HCT116 (cell line): ENCODE measurements around the gene CD74. TPM values are rescaled to one million over a fixed set of nuclear protein-coding genes. Genes with fewer than 3 reads are reported as not detected.

Experiments
- ATAC-seq: fragments of 200-7000 bp; cut with Tn5 transposase; 2 replicates; pipeline ENCODE4 v1.9.1; 2020; ENCODE audit warnings: mild to moderate bottlenecking, moderate library complexity
- BruUV-seq: library from RNA; stranded (reverse); fragments of 400-500 nt; replicated peaks from 2 replicates; lab custom pipeline; 2021; lab: Mats Ljungman, UMichigan
- CTCF ChIA-PET: fragments of 300-600 bp; sonication (Branson Sonifier 250); formaldehyde crosslinking; loops from one replicate; lab custom pipeline; 2021; ENCODE audit warnings: antibody characterized with exemption; lab: Charles Lee
- POLR2A ChIA-PET: fragments of 300-600, 350-600 bp; sonication (Branson Sonifier 250); formaldehyde crosslinking; loops from one replicate; lab custom pipeline; 2021; ENCODE audit warnings: antibody characterized with exemption; lab: Charles Lee
- RAD21 ChIA-PET, 2 experiments: fragments of 300-600 bp; sonication (Branson Sonifier 250); formaldehyde crosslinking; loops; one replicate each; lab custom pipeline; 2023; ENCODE audit warnings: low total read pairs in 2 of 2; ENCODE audit not compliant: uncharacterized antibody in 2 of 2, unreplicated experiment in 2 of 2, low non-redundant PET in 1 of 2; lab: Charles Lee
- DNase-seq: peaks from one replicate; pipeline ENCODE4 v3.0.0-alpha.2; 2010; ENCODE audit warnings: low read depth, low spot score
- H2AFZ ChIP-seq: fragments of 200-600 bp; shearing (Covaris generic), sonication (generic); 2 replicates; pipeline ENCODE4 v1.6.1; 2017; ENCODE audit warnings: low read depth, mixed run types, mixed read lengths, antibody characterized with exemption, low read length; ENCODE audit not compliant: poor library complexity, severe bottlenecking
- H3K27ac ChIP-seq: 2 replicates; pipeline ENCODE4 v1.5.1; 2012; ENCODE audit warnings: low read depth, low read length
- H3K27me3 ChIP-seq: fragments of 200-600 bp; sonication (generic); 2 replicates; pipeline ENCODE4 v1.6.1; 2016; ENCODE audit warnings: mixed run types, low read length, mixed read lengths; ENCODE audit not compliant: insufficient read depth
- H3K36me3 ChIP-seq, 2 experiments: fragments of 200-500 bp in 1 of 2; fragments of 200-600 bp in 1 of 2; sonication (Bioruptor generic) in 1 of 2; sonication (generic) in 1 of 2; 2 replicates each; pipeline versions ENCODE4 v1.5.1 to v1.6.1; 2014 to 2016; ENCODE audit warnings: low read length in 2 of 2, inconsistent platforms in 1 of 2, mixed read lengths in 1 of 2, mixed run types in 1 of 2; ENCODE audit not compliant: insufficient read depth in 2 of 2, control insufficient read depth in 1 of 2
- H3K4me1 ChIP-seq, 2 experiments: fragments of 200-600 bp in 1 of 2; sonication (generic) in 1 of 2; 2 replicates each; pipeline versions ENCODE4 v1.5.1 to v1.6.1; 2012 to 2017; ENCODE audit warnings: low read length in 2 of 2, inconsistent platforms in 1 of 2, mild to moderate bottlenecking in 1 of 2, mixed read lengths in 1 of 2, mixed run types in 1 of 2, moderate library complexity in 1 of 2; ENCODE audit not compliant: insufficient read depth in 2 of 2, control insufficient read depth in 1 of 2
- H3K4me2 ChIP-seq: fragments of 200-600 bp; sonication (generic); 2 replicates; pipeline ENCODE4 v1.6.1; 2017; ENCODE audit warnings: mixed run types, low read length, mixed read lengths
- H3K4me3 ChIP-seq, 2 experiments: fragments of 200-600 bp in 1 of 2; sonication (generic) in 1 of 2; replicated peaks in 1 of 2; 2 replicates each; pipeline ENCODE4 v1.5.1; 2011 to 2016; ENCODE audit warnings: low read length in 2 of 2, control low read depth in 1 of 2, low read depth in 1 of 2, mild to moderate bottlenecking in 1 of 2, mixed read lengths in 1 of 2, mixed run types in 1 of 2
- H3K79me2 ChIP-seq: fragments of 200-600 bp; sonication (generic); 2 replicates; pipeline ENCODE4 v1.6.1; 2017; ENCODE audit warnings: mild to moderate bottlenecking, mixed run types, low read length, moderate library complexity, mixed read lengths; ENCODE audit not compliant: insufficient read depth
- H3K9ac ChIP-seq: fragments of 200-600 bp; sonication (generic); 2 replicates; pipeline ENCODE4 v1.6.1; 2016; ENCODE audit warnings: low read length, mixed read lengths
- H3K9me2 ChIP-seq: fragments of 200-600 bp; sonication (generic), shearing (Covaris generic); 2 replicates; pipeline ENCODE4 v1.6.1; 2017; ENCODE audit warnings: mixed run types, mild to moderate bottlenecking, moderate library complexity; ENCODE audit not compliant: insufficient read depth
- H3K9me3 ChIP-seq, 2 experiments: fragments of 200-500 bp in 1 of 2; fragments of 200-600 bp in 1 of 2; sonication (Bioruptor generic) in 1 of 2; sonication (generic) in 1 of 2; 2 replicates each; pipeline ENCODE4 v1.6.1; 2014 to 2017; ENCODE audit warnings: low read length in 2 of 2, mixed read lengths in 2 of 2, inconsistent platforms in 1 of 2, low read depth in 1 of 2, mild to moderate bottlenecking in 1 of 2, mixed run types in 1 of 2, moderate library complexity in 1 of 2; ENCODE audit not compliant: control insufficient read depth in 1 of 2, insufficient read depth in 1 of 2
- H4K20me1 ChIP-seq: fragments of 200-600 bp; sonication (generic), shearing (Covaris generic); 2 replicates; pipeline ENCODE4 v1.6.1; 2017; ENCODE audit warnings: mixed run types, mild to moderate bottlenecking, moderate library complexity; ENCODE audit not compliant: insufficient read depth
- EGR1 ChIP-seq: IDR thresholded peaks from 2 replicates; pipeline ENCODE4 v1.6.1; 2012; ENCODE audit warnings: low read depth
- EZH2phosphoT487 ChIP-seq: fragments of 200-600 bp; IDR thresholded peaks from 2 replicates; pipeline ENCODE4 v1.6.1; 2018; ENCODE audit warnings: antibody characterized with exemption, borderline replicate concordance
- FOSL1 ChIP-seq: IDR thresholded peaks from 2 replicates; pipeline ENCODE4 v1.6.1; 2012; ENCODE audit warnings: low read depth
- POLR2A ChIP-seq: IDR thresholded peaks from 2 replicates; pipeline ENCODE4 v1.7.0; 2011; ENCODE audit warnings: borderline replicate concordance; ENCODE audit not compliant: insufficient read depth, insufficient read length; ENCODE audit errors: extremely low read depth
- POLR2AphosphoS5 ChIP-seq: IDR thresholded peaks from 2 replicates; pipeline ENCODE4 v1.6.1; 2011; ENCODE audit warnings: mild to moderate bottlenecking, low read depth, low read length, moderate library complexity
- RAD21 ChIP-seq: IDR thresholded peaks from 2 replicates; pipeline ENCODE4 v1.6.1; 2012; ENCODE audit warnings: low read depth, mild to moderate bottlenecking
- REST ChIP-seq: IDR thresholded peaks from 2 replicates; pipeline ENCODE4 v1.6.1; 2012; ENCODE audit warnings: low read depth
- SIN3A ChIP-seq: IDR thresholded peaks from 2 replicates; pipeline ENCODE4 v1.6.1; 2012; ENCODE audit warnings: low read depth
- SP1 ChIP-seq: IDR thresholded peaks from 2 replicates; pipeline ENCODE4 v1.6.1; 2012; ENCODE audit warnings: low read depth
- TCF7L2 ChIP-seq: IDR thresholded peaks from 2 replicates; pipeline ENCODE4 v1.7.0; 2011; ENCODE audit warnings: borderline replicate concordance, inconsistent platforms; ENCODE audit not compliant: insufficient read depth, insufficient read length; ENCODE audit errors: extremely low read depth
- YY1 ChIP-seq: IDR thresholded peaks from 2 replicates; pipeline ENCODE4 v1.6.1; 2011; ENCODE audit warnings: low read length, low read depth, moderate library complexity, mild to moderate bottlenecking; ENCODE audit not compliant: insufficient replicate concordance; ENCODE audit errors: extremely low read depth
- ZFX ChIP-seq: fragments of 450-650 bp; IDR thresholded peaks from 2 replicates; pipeline ENCODE4 v1.6.1; 2017
- ZNF274 ChIP-seq: fragments of 200-500 bp; sonication (Bioruptor generic); IDR thresholded peaks from 2 replicates; pipeline ENCODE4 v1.6.1; 2014; ENCODE audit warnings: mild to moderate bottlenecking, low read depth, low read length, inconsistent platforms
- intact Hi-C: fragments of 100-400 bp; cut with micrococcal nuclease; formaldehyde crosslinking; loops from 2 replicates; pipeline ENCODE4 v1.10.0; 2022
- total RNA-seq: library from RNA; stranded (reverse); gene quantifications from one replicate; pipeline ENCODE4 v1.2.1, GENCODE V29; 2021; ENCODE audit not compliant: unreplicated experiment
- TF ChIP-seq, protein P1 (sequence below): IDR thresholded peaks from 2 replicates; pipeline ENCODE4 v1.6.1; 2012
- TF ChIP-seq, protein P2 (sequence below): IDR thresholded peaks from 2 replicates; pipeline ENCODE4 v1.6.1; 2011; ENCODE audit warnings: mild to moderate bottlenecking, low read length, moderate library complexity; ENCODE audit not compliant: insufficient replicate concordance; ENCODE audit errors: extremely low read depth

The CD74 gene
- total RNA-seq, 1 experiment from 2014 or later = 8.9 TPM

DNA sequence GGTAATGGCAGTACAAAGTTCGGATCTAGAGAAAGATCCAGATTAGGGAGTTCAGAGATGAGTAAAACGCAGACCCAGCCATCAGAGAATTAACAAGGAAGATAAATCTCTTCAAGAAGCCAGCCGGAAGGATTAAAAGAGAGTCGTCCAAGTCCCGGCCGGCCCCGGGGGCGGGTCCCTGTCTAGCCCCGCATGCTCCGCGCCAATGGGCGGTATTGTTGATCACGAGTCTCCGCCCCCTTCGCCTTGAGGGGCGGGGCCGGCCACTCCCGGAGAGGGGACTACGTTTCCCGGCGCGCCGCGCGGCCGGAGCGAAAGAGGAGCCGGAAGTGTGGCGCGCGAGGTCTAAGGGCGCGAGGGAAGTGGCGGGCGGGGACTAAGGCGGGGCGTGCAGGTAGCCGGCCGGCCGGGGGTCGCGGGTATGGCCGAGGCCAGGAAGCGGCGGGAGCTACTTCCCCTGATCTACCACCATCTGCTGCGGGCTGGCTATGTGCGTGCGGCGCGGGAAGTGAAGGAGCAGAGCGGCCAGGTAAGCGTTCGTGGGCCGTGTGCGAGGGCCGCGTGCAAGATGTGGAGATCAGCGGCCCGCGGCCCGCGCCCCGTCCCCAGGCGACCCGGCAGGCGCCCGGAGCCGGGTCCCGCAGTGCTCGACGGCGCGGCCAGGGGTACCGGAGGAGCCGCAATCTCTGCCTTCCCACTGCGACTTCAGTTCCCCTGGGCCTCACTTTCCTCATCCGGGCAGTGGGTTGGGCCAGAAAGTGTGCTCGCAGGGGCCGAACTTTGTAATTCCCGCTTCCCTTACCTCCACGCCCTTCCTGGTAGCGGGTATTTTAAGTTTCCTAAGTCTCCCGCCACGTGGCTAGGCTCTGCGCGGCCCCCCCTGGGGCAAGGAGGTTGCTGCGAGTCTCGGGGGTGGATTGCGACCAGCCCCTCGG is 55.1 kb downstream of the CD74 start, which contains the start of gene TCOF1:
Gene TCOF1, plus strand, starts transcription at position 372 of the 935 bp plus-strand sequence. Its CDS starts 50 bp downstream, at position 422.
- Histone ChIP-seq H3K4me3 (peak within 1 kb of the TSS; percentile 94 to 95), H3K27me3 (no peaks in the 10 kb centered on the region), H3K9me2 (no peaks in the 10 kb centered on the region), H3K9me3 (no peaks in the 10 kb centered on the region), H3K4me1 (peaks cover 3 to 13% of the 10 kb centered on the region in 2 experiments; a peak in 3 of 4 replicates), H3K36me3 (peaks cover 6 to 30% of the 10 kb centered on the region in 2 experiments; a peak in 3 of 4 replicates), H3K9ac (peak within 1 kb of the TSS; percentile 98), H2AFZ (peak within 1 kb of the TSS; percentile 74), H3K27ac (peak within 1 kb of the TSS; percentile 74), H3K4me2 (peak within 1 kb of the TSS; percentile 82), H4K20me1 (no peaks in the 10 kb centered on the region), H3K79me2 (peaks cover 51% of the 10 kb centered on the region)
- ChIA-PET CTCF (no interaction called here), POLR2A (no interaction called here), RAD21 (no interaction called here)
- TF ChIP-seq POLR2AphosphoS5 = peak; percentile 75
- TF ChIP-seq, protein P1, sequence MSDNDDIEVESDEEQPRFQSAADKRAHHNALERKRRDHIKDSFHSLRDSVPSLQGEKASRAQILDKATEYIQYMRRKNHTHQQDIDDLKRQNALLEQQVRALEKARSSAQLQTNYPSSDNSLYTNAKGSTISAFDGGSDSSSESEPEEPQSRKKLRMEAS = peak; percentile 90
- TF ChIP-seq EGR1 = 0 out of 2 replicates have a peak, but pooled peaks have one; percentile 26
- no peak for TF ChIP-seq REST
- TF ChIP-seq SIN3A = peak; percentile 86
- TF ChIP-seq RAD21 = no peak
- TF ChIP-seq ZNF274 = no peak
- TF ChIP-seq POLR2A = peak; percentile 39
- TF ChIP-seq, protein P2, sequence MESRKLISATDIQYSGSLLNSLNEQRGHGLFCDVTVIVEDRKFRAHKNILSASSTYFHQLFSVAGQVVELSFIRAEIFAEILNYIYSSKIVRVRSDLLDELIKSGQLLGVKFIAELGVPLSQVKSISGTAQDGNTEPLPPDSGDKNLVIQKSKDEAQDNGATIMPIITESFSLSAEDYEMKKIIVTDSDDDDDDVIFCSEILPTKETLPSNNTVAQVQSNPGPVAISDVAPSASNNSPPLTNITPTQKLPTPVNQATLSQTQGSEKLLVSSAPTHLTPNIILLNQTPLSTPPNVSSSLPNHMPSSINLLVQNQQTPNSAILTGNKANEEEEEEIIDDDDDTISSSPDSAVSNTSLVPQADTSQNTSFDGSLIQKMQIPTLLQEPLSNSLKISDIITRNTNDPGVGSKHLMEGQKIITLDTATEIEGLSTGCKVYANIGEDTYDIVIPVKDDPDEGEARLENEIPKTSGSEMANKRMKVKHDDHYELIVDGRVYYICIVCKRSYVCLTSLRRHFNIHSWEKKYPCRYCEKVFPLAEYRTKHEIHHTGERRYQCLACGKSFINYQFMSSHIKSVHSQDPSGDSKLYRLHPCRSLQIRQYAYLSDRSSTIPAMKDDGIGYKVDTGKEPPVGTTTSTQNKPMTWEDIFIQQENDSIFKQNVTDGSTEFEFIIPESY = peak; percentile 52
- peak; percentile 92 for TF ChIP-seq ZFX
- peak; percentile 30 for TF ChIP-seq TCF7L2
- peak; percentile 27 for TF ChIP-seq YY1
- peak; percentile 47 for TF ChIP-seq SP1
- no peak for TF ChIP-seq EZH2phosphoT487
- TF ChIP-seq FOSL1 = no peak
- no TSS peak for BruUV-seq
- ATAC-seq = peak; percentile 95
- DNase-seq = peak; percentile 88
- intact Hi-C loops = loop anchor here (5.0 to 10.0 kb wide), 2 partner anchors 80 to 353 kb away; partner anchors contain the start of genes HMGXB3 and TIGD6
